GM21390 (cell line): Measurements from ENCODE around the gene TRIM47.

Experiments used
- ATAC-seq: cut with Tn5 transposase; IDR thresholded peaks from one replicate; pipeline ENCODE4 v1.9.1; 2021; ENCODE audit not compliant: unreplicated experiment

TRIM47 gene

DNA sequence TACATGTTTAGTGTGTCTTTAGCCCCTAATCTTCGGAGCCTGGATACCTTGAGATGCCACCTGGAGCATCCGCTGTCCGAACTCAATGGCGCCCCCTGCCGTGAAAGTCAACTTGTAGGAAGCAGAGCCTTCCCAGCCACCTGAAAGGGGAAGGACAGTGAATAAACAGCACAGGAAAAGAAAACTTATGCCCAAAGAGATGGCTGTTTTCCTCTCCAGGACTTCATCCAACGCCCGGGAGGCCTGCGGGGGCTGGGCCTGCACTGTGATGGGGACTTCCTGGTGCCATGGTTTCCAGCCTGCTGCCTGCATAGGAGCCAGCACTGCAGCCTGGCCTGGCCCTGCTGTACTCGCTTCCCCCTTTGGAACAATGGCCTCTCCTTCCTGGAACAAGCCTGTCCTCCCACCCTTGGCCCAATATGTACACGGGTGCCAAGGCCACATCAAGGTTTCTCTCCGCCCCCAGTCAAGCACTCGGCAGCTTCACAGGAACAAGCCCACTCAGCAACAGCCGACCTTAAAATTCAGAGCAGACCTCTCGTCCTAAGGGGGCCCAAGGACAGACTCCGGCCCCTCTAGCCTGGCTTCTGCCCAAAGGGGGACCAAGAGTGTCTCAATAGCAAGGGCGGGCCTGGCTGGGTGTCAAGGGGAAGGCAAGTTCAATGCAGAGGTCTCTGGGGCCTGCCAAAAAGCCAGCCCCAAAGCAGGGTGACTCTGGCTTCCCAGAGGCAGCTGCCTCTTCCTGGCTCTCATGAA, 29.7 kb downstream of the TRIM47 start:
- ATAC-seq, result no peak

DNA sequence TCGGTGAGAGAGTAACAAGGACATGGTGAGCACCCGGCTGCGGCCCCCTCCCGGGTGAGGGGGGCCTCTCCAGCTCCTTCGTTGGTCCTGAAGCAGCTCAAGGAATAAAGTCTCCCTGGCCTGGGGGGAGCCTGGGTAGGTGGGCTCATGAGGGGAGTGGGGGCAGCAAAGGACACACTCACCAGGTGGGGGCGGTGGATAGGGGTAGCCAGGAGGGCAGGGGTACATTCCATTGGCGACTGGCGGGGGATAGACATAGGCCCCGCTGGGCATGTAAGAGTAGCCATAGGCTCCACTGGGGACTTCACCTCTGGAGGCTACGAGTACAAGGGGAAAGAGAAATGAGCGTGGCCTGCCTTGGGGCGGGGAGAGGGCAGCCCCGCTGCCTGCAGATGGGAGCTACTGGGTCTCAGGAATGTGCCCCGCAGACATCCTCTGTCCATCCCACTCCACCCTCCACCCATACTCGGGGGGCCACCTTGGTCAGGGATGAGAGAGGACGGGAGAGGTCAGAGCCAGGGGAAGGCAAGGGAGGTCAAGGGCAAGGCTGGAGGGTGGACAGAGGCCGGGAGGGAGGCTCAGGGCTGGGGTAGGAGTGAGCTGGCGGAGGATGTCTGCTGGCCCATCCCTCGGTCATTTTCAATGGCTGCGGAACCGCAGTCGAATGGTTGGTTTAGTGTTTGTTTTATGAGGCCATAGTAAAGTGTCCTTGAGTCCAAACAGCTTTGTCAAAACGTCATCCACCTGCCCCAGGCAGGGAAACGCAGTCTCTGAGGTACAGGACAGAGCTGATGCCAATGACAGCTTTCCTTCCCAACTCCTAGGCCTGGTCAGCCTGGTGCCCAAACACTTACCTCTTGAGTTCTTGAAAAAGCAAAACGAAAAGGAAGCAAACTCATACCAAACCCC, 30.5 kb downstream of the TRIM47 start:
- no peak for ATAC-seq

GRCh38 chr17:75846692-75847613, 31.4 kb downstream of the TRIM47 start:
- no peak for ATAC-seq

- ATAC-seq, result no peak
Measured at GRCh38 chr17:75845933-75846691, 32.3 kb downstream of the TRIM47 start.

- peak; percentile 76 for ATAC-seq
Measured at GRCh38 chr17:75845058-75845711, 33.2 kb downstream of the TRIM47 start.

GRCh38 chr17:75844530-75845057, 33.8 kb downstream of the TRIM47 start:
- peak; percentile 18 for ATAC-seq

- no peak for ATAC-seq
Measured at GRCh38 chr17:75843577-75844529, 34.5 kb downstream of the TRIM47 start, which contains the start of gene UNC13D. TSS of gene UNC13D (minus strand) at chr17:75844404. CDS start at chr17:75844337, 67 bp downstream.

- ATAC-seq, result no peak
Measured at GRCh38 chr17:75842963-75843576, 35.3 kb downstream of the TRIM47 start.

DNA sequence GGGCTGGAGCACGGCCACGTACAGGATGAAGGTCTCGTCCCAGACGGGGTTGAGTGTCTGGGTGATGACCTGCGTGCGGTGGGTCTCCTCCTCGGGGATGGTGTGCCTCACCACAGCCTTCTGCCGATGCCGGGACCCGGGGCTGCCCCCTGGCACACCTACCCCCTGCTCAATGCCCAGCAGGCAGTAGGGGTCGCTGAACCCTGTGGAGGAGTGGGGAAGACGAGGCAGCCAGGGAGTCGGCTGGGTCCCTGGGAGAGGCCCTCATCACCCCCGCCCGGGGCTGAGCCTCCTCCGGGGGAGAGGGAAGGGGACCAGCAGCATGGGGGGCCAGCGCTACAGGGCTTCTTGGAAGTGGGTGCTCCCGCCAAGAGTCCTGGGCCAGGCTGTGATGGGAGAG, 36.0 kb downstream of the TRIM47 start:
- no peak for ATAC-seq

DNA sequence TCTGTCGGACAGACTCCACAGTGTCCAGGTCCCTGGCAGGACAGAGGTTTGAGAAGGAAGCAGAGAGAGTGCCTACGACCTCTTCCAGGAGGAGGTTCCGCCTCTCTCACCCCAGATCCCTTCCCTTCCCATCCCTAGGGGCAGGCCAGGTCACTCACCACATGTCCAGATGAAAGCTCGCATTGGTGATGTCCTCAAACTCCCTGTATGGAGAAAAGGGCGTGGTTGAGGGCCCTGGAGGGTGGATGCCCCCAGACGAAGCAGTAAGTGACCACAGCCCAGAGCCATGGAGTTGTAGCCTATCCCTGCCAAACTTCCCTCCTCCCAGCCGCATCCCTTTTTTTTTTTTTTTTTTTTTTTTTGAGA, 37.6 kb downstream of the TRIM47 start:
- ATAC-seq, result no peak

GRCh38 chr17:75839942-75840798, 38.2 kb downstream of the TRIM47 start:
- ATAC-seq, result no peak

GRCh38 chr17:75838410-75838809, 40.0 kb downstream of the TRIM47 start:
- no peak for ATAC-seq

DNA sequence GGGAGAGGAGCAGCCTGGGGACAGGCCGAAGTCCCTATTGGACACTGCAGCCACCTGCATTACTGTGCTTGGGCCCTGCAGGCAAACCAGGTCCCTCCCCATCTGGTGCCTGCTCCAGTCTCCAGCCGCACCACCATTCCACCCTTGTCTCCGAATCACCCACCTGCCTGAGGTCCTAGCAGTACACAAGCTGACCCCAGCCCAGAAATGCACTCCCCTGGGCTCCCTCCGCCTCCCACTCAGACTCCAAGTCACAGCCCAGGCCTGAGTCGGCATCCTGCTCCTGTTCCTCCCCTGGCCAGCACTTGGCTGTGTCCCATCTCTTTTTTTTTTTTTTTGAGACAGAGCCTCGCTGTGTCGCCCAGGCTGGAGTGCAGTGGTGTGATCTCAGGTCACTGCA, 40.5 kb downstream of the TRIM47 start:
- no peak for ATAC-seq

GRCh38 chr17:75836605-75837004, 41.8 kb downstream of the TRIM47 start:
- no peak for ATAC-seq

DNA sequence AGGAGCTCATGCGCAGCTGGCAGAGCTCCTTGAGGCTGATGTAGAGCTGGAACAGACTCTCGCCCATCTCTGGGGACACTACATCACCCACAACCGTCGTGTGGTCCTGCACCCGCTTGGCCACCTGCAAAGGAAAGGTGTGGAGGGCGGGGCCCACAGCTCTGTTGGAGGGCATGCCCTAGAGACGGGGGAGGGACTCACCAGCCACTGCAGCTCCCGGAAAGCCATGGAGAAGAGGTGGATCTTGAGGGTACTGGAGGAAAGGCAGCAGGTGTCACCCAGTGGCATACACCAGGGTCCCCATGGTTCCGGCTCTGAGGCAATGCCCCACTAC, 42.8 kb downstream of the TRIM47 start:
- ATAC-seq, result no peak

DNA sequence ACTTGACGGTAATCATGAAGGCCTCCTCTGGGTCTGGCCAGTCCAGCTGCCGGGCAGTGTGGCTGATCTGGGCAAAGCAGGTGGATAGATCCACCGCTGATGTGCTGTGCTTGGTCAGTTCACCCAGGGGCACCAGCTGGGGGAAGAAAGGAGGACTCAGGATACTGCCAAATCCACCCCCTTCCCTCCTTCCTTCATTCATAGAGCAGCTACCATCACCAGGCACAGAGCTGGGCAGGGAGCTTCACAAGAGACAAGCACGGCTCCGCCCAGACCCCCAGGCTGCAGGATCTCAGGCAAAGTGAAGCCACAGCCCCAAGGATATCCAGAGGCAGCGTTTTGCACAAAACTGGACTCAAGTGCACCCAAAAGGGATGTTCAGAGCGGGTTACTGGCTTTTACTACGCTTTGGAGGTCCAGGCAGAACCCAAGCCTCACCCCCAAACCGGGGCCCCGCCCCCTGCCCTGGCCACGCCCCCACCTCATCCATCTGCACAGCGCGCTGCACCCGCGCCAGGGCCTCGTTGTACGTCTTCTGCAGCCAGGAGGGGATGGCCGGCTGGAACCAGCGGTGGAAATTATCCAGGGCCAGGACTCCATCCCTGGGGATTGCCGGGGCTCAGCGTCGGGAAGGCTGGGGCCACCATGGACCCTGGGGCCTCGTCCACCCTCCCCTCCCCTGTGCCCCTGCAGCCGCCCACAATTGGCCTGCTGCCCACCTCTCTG, 43.3 kb downstream of the TRIM47 start:
- no peak for ATAC-seq
